Myocyte (in vitro differentiated cells): ENCODE measurements around the gene PVRIG. TPM values are rescaled to one million over a fixed set of nuclear protein-coding genes. Genes with fewer than 3 reads are reported as not detected.
"Not testable (repeated sequence)": the region's sequence is repeated elsewhere in the genome, so short reads cannot be mapped to it uniquely, and the experiment has no call there.

Experiments used
- DNase-seq: peaks from one replicate; pipeline ENCODE4 v3.0.0-alpha.2; 2012; ENCODE audit warnings: low read depth
- polyA plus RNA-seq: library from polyadenylated mRNA; unstranded; fragments of >200 nt; gene quantifications from one replicate; pipeline ENCODE4 v1.2.1, GENCODE V29; 2012; ENCODE audit warnings: missing spikeins
- total RNA-seq: library from RNA; depleted of rRNA; stranded (reverse); fragments of >200 nt; gene quantifications from 2 replicates; pipeline ENCODE4 v1.2.3, GENCODE V29; 2014

Gene PVRIG
- total RNA-seq: not detected in 2 replicates
- 1.7 TPM for polyA plus RNA-seq

DNA sequence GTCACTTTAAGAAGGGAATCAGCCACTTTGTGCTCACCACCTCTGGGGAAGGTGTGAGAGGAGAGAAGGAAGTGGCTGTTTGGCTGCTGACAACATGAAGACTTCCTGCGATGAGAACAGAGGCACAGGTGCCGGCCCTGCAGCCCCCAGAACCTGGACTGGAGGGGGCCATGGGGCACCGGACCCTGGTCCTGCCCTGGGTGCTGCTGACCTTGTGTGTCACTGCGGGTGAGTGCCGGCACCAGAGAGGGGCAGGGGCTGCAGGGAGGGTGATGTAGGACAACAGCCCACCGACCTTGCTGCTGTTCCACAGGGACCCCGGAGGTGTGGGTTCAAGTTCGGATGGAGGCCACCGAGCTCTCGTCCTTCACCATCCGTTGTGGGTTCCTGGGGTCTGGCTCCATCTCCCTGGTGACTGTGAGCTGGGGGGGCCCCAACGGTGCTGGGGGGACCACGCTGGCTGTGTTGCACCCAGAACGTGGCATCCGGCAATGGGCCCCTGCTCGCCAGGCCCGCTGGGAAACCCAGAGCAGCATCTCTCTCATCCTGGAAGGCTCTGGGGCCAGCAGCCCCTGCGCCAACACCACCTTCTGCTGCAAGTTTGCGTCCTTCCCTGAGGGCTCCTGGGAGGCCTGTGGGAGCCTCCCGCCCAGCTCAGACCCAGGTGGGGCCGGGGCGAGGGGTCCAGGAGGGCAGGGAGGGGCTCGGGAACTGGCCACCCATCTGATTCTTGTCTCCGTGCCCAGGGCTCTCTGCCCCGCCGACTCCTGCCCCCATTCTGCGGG lies at the start of gene PVRIG:
TSS of gene PVRIG (plus strand) at position 149 of the 785 bp plus-strand sequence. CDS start at position 171, 22 bp downstream.
- DNase-seq: not testable (repeated sequence)

DNA sequence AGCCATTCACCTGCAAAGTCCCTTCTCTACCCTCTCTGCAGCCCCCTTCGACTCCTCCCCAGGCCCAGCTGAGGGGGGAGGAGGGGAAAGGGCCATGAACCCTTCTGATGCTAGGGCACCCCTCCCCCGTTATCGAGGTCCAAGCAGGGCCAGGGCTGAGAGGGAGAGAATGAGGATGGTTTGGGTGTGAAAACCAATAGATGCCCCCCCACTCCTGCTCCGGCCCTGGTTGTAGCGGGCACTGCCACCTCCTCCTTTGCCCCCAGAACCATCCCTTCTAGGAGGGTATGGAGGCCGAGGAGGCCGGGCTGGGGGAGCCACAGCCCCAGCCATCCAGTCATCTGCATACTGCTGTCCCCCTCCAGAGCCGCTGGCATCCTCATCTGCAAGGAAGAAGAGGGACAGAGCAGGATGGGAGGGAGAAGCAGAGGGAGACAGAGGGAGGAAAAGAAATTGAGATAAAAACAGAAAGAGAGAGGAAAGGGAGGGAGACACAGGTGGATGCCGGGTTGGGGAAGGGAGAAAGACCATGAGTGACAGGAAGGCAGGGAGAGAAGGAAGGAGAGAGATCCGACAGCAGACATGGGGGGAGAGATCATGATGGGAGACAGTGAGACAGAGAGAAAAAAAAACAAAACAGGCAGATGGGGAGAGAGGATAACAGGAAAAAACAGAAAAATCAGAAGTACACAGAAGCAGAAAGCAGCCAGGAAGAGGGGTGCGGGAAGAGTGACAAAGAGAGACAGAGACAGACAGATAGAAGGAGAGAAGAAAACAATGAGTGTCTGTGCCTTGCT lies 49.5 kb upstream of the PVRIG start:
- DNase-seq: no peak

DNA sequence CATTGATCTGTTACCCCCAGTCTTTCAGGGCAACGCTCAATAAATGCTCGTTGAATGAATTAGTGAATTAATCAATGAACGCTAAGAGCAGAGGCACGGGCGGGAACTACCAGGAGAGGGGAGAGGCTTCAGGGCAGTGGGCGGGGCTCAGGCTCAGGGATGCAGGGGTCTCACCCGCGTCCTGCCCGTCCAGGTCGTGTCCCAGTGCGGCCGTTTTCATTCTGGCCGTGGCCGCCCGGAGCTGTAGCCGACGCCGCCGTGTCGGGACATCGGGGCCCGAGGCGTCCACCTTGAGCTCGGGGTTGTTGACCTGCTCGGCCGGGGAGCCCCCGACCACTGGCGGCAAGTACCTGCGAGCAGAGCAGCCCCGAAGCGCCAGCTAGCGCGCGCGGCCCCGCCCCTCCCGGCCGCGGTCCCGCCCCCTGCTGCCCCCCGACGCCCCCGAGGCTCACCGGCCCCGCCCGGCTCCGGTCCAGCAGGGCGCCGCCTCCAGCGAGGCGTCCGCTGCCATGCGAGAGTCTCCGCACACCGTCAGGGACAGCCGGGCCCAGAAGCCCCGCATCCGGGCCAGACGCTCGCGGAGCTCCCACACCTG lies 48.6 kb upstream of the PVRIG start:
- no peak for DNase-seq

DNA sequence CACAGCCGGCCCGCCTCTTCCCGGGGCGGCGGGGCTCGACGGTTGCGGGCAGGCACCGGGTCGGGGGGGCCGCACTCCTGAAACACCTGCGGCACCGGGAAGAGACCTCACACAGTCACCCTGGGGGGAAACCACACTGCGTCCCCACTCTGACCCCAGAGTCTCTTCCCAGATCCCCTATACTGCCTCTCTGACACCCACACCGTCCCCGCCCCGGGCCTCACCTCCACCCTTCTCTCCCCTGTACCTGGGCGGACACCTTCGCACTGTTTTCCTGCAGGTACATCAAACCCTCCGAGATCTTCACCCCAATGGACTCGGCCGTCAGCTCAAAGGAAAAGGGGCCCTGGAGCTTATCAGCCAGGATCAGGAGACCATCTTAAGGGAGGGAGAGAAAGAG lies 47.9 kb upstream of the PVRIG start:
- no peak for DNase-seq

DNA sequence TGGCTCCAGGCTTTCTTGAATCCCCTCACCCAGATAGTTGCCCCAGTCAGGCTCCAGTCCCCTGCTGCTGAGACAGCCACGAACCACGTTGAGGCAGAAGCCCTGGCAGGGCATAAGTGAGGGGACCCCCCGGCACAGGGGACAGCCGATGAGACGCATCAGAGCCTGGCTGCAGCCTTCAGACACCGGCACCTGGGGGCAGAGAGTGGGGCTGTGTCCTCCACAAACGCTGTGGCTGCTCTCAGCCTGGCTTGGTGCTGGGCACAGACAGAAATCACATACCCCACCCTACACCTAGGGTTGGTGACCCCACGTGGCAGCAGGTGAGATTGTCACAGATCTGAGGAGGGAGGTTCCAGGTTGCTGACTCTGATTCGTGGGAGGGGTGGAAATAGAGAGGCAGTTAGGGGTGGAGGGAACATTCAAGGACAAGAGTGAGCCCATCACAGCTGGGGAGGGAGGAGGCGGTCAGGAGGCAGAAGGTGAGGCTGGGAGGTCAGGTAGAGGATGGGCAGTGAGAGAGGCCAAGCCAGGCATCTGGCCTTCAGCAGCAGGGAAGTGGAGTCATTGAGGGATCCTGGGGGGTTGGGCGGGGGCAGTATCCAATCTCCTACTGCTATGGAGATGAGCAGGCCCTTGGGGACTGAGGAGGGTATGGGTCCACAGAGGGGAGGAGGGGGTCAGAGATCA lies 45.8 kb upstream of the PVRIG start:
- no peak for DNase-seq

DNA sequence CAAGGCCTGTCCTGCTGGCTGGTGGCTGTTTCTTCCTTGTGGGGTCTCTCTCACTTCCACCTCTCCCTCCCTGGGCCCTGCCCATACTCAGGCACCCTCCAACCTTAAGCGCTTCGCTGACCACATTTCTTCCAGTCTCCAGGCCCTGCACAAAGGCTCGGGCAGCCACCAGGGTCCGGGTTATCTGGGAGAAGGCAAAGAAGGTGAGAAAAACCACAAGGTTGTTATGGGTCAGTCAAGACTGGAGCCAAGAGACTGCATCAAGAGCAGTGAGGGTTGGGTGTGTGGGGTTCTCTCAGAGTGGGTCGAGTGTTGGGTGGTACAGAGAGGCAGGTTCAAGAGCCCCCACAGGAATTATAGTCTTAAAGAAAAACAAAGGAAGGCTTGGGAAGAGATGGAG lies 45.2 kb upstream of the PVRIG start:
- DNase-seq: no peak

DNA sequence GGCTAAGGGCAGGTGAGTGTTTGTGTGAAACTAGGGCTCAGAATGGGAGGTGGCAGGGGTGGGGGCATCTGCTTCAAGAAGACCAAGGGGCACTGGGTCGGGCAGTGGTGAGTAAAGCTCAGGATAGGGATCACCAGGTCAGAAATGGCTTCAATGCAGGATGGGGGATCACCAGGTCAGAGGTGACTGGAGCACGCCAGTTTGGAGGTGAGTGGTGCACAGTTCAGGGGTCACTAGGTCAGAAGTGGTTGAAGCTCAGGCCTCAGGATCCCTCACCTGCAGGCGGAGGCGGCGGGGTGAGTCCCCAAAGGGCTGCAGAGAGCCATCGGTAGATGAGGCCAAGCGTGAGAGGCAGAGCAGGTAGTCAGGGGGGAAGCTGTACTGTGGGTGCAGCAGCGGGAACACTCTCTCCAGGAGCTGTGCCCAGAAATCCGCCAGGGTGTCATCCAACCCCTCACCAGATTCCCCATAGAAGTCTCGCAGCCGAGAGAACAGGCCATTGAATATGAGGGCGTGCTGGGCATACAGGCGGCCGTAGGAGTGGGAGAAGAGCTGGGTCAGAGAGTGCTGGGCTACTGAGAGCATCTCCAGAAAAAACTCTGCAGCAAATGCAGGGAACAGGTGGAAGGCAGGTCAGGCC lies 44.3 kb upstream of the PVRIG start:
- DNase-seq: no peak

DNA sequence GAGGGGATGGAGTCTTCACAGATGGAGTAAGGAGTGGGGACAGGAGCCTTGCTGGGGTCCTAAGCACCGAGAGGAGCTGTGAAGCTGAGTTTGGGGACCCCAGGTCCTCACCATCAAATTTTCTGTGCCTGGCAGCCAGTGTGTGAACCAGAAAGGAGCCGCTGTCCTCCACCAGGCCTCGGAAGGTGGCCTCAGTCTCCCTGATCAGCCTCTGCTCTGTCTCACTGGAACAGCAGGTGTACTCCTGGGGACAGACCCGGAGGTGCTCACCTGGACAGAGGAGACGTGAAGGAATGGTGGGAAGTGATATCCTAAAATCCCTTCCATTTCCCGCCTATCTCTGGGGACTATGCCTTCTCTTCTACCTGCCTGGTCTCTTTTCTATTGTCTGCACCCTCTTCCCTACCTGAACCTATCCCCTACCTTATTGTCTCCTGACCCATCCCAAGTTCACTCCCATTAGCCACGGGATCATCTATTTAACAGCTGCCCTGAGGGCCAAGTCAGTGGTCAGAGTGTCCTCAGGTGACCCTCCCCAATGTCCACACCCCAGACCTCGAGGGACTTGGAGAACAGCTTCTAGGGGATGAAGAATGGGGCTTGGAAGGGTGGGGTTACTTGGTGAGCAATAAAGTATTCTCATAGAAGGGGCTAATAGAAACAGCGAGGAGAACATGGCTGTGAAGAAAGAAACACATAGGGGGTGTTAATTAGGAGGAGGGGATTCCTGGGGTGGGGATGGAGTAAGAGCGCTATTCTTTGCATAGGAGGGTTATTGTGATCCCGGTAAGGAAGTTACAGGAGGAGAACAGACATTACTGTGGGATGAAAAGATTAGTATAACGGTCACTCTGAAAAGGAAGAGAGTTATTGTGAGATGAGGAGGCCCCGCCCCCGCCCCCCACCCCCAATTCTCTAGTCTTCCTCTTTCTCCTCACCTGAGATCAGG lies 43.4 kb upstream of the PVRIG start:
- DNase-seq: peak; percentile 63

DNA sequence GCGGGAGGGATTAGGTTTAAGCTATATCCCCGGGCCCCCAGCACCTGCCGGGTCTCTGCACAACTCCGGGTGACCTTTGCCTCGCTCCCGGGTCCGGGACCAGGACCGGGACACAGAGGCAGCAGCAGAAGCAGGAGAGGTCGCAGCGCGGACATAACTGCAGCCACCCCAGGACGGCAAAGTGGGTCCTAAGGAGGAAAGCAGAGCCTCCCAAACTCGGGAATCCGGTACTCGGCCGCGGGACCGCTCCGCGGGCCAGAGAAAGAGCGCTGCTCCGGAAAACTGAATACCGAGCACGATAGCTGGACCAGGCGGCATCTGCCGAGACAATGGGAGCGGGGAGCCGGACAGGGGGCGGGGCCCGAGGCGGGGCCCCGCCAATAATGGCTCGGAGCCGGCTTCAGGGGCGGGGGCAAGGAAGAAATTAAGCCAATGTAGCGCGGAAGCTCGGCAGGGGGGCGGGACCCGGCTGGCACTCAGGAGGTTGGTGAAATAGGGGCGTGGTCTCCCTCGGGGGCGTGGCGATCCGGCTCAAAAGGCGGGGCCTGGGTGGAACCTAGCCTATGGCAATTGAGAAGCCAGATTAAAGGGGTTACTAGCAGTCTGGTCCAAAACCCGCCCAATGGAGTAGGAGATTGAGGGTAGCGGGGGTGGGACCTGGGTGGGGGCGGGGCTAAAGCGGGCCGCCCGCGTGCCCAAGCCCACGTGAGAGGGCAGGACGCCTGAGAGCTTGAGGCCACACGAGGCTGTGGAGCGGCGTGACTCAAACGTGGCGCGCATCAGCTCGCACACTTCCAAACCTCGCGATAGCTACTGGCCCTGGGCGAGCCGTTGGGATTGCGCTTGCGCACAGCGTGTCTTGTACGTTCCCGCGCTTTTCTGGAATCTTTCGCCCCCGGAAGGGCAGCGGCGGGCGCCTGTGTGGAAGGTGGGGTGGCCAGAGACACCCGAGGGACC lies 42.4 kb upstream of the PVRIG start, which contains the start of the genes GPC2 and STAG3:
TSS of gene GPC2 (minus strand) at position 337 of the 957 bp plus-strand sequence. CDS start at position 155, 182 bp downstream.
TSS of gene STAG3 (plus strand) at position 874 of the 957 bp plus-strand sequence. CDS start 2,639 bp downstream, outside the sequence.
- peak; percentile 99 for DNase-seq

DNA sequence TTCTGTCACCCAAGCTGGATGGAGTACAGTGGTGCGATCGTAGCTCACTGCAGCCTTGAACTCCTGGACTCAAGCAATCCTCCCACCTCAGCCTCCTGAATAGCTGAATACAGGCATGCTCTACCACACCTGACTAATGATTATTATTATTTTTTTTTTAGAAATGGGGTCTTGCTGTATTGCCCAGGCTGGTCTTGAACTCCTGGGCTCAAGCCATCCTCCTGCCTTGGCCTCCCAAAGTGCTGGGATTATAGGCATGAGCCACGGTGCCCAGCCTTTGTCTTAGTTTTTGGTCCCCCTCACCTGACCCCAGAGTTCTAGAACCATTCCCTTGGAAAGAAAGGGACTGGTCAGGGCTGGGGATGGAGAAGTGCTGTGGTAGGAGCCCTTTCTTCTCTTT lies 39.7 kb upstream of the PVRIG start:
- not testable (repeated sequence) for DNase-seq

DNA sequence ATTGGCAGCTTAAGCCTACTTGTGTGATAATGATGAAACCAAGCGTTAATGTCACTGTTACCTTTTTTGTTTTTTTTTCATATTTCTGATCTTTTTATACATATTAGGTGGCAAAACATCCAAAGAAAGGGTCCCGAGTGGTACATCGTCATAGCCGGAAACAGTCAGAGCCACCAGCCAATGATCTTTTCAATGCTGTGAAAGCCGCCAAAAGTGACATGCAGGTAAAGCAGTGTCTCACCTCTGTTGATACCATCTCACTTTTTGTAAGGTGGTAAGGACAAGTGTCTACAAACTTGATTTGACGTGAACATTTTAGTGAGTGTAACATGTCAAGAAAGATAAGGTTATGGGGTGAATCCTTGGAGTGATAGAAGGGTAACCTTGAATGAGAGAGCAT lies 37.1 kb upstream of the PVRIG start:
- not testable (repeated sequence) for DNase-seq

DNA sequence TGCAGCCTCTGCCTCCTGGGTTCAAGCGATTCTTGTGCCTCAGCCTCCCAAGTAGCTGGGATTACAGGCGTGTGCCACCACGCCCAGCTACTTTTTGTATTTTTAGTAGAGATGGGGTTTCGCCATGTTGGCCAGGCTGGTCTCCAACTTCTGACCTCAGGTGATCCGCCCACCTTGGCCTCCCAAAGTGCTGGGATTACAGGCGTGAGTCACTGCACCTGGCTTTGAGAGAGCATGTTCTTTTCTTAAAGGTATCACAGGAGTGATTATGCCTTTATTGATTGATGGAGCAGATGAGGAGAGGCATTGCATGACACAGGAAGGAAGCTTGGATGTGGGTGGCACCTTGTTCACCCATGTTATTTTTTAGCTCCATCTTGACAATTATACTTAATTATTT lies 36.7 kb upstream of the PVRIG start:
- DNase-seq: not testable (repeated sequence)

DNA sequence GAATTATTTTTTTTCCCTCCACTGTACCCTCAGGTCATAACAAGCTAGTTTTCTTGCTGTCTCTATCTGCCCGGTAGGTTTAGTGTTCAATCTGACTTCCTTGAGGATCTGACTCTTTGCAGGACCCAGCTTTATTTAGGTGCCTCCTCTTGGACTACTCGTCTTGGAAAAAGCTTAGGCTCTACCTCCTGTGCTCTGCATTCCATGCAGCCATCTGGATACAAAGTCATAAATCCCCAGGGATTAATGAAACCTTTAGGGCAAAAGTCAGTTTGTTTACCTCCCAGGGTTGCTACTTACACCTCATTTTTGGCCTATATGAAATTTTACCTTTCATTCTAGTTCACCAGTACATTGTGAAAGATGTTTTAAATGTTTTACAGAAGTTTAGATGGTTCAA lies 34.0 kb upstream of the PVRIG start:
- DNase-seq: no peak

DNA sequence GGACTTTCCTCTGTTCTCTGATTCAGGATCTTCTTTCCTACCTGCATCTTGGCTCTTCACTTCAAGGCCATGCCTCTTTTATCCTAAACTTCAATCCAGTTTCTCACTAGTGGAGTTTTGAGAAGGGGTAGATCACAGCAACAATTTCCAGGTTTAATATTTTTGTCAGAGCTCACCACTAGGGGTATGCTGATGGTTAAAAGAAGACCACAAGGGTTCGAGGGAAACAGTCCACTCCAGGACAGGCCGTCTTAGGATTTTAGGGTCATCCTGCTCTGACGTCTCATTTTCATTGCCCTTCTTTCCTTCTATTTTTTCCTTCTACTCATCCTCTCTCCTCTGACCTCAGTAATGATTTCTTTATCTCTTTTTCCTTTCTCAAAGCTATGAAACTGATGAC lies 30.7 kb upstream of the PVRIG start:
- no peak for DNase-seq

DNA sequence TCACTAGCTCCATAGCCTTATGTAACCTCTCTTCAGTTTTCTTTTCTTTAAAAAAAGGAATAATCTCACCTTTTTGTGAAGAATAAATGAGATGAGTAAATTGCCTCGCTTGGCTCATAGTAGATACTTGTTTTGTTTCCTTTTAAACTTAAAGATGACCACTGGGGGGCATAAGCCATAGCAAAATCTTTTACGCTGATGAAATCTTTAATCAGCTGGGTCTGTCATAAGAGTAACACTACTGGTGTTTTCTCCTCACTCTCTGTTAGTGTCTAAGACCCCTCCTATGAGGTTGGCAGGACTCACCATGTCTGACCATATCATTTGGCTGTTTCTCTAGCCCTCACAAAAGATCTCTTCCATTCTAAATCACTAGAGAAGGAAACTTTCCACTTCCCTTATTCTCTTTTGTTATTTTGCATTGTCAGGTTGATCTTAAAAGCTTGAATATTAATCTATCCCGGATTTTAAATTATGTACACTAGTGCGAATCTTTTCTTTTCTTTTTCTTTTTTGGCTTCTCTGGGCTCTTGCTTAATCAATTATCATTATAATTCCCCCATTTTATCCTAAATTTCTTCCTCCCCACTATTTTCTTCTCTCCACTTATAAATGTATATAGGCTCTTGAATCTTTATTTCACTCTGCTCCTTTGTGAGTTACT lies 29.6 kb upstream of the PVRIG start:
- peak; percentile 51 for DNase-seq

DNA sequence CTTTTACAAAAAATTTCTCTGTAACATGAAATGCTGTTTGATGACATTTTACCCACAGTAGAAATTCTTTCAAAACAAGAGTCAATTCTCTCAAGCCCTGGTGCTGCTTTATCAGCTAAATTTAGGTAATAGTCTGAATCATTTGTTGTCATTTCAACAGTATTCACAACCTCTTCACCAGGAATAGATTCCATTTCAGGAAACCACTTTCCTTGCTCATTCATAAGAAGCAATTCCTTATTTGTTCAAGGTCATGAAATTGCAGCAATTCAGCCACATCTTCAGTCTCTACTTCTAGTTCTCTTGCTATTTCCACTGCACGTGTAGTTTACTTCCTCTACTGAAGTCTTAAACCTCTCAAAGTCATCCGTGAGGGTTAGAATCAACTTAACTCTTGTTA lies 28.0 kb upstream of the PVRIG start:
- no peak for DNase-seq

DNA sequence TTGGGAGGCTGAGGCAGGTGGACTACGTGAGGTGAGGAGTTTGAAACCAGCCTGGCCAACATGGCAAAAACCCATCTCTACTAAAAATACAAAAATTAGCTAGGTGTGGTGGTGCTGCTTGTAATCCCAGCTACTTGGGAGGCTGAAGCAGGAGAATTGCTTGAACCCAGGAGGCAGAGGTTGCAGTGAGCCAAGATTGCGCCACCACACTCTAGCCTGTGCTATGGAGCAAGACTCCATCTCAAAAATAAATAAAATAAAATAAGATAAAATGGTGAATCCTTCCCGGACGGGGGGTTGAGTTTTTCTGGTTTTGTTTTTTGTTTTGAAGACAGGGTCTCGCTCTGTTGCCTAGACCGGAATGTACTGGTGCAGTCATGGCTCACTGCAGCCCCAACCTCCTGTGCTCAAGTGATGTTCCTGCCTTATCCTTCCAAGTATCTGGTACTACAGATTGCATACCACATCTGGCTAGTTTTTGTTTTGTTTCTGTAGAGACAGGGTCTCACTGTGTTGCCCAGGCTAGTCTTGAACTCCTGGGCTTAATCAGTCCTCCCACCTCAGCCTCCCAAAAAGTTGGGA lies 27.4 kb upstream of the PVRIG start:
- DNase-seq: not testable (repeated sequence)
